ENCODE results near the gene STAB2.

DNA sequence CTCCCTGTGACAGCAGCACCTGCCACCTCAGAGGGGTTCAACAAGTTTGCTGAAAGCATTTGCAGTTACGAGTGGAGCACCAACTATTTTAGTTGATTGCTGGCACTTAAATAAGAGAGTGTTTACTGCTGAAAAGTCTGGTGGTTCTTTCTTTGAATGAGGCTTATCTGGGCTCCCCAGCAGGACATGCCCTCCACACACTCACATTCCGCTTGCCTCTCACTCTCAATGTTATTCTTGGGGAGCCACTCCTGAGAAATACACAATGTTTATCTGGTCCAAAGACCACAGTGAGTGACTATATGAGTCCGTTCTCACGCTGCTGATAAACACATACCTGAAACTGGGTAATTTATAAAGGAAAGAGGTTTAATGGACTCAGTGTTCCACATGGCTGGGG is 222.1 kb downstream of the STAB2 start:
- TF ChIP-seq POLR2A (IDR thresholded peaks at IDR 0.05) (no peak), POLR2AphosphoS5 (IDR thresholded peaks at IDR 0.05) (no peak), EP300 (IDR thresholded peaks at IDR 0.05) (no peak)
- TF ChIP-seq, protein P1, sequence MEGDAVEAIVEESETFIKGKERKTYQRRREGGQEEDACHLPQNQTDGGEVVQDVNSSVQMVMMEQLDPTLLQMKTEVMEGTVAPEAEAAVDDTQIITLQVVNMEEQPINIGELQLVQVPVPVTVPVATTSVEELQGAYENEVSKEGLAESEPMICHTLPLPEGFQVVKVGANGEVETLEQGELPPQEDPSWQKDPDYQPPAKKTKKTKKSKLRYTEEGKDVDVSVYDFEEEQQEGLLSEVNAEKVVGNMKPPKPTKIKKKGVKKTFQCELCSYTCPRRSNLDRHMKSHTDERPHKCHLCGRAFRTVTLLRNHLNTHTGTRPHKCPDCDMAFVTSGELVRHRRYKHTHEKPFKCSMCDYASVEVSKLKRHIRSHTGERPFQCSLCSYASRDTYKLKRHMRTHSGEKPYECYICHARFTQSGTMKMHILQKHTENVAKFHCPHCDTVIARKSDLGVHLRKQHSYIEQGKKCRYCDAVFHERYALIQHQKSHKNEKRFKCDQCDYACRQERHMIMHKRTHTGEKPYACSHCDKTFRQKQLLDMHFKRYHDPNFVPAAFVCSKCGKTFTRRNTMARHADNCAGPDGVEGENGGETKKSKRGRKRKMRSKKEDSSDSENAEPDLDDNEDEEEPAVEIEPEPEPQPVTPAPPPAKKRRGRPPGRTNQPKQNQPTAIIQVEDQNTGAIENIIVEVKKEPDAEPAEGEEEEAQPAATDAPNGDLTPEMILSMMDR (IDR thresholded peaks at IDR 0.05): no peak
